CD4-positive, alpha-beta T cell (primary cell): ENCODE results near the gene C2orf49. TPM values are rescaled to one million over a fixed set of nuclear protein-coding genes. Genes with fewer than 3 reads are reported as not detected.

Source experiments
- ATAC-seq: fragments of 200-7000 bp; cut with Tn5 transposase; one replicate; pipeline ENCODE4 v1.10.0; 2022; ENCODE audit warnings: mild to moderate bottlenecking; ENCODE audit not compliant: poor library complexity
- CTCF ChIA-PET: fragments of 350-600 bp; sonication (Branson Sonifier 250); formaldehyde crosslinking; loops from one replicate; lab custom pipeline; 2021; ENCODE audit warnings: antibody characterized with exemption, inconsistent platforms; lab: Charles Lee
- POLR2A ChIA-PET: fragments of 350-600 bp; sonication (Branson Sonifier 250); formaldehyde crosslinking; loops from one replicate; lab custom pipeline; 2021; ENCODE audit warnings: antibody characterized with exemption, inconsistent platforms; lab: Charles Lee
- DNase-seq, 14 experiments: peaks; one replicate each; pipeline ENCODE4 v3.0.0-alpha.2; 2013 to 2020; ENCODE audit warnings: mixed read lengths in 2 of 14
- H3K27ac ChIP-seq, 2 donors: one replicate each; pipeline versions ENCODE4 v1.5.1 to v1.7.0; 2013; ENCODE audit warnings: low read length in 2 of 2, low read depth in 1 of 2, mild to moderate bottlenecking in 1 of 2
- H3K27me3 ChIP-seq, 2 experiments: 1 replicate in 1 of 2; 2 replicates in 1 of 2; pipeline versions ENCODE4 v1.6.1 to v1.7.0; 2013; ENCODE audit warnings: low read length in 2 of 2, control low read depth in 1 of 2, mild to moderate bottlenecking in 1 of 2, moderate library complexity in 1 of 2; ENCODE audit not compliant: insufficient read depth in 2 of 2, control insufficient read depth in 1 of 2
- H3K36me3 ChIP-seq: one replicate; pipeline ENCODE4 v1.6.1; 2013; ENCODE audit warnings: low read length, control low read depth; ENCODE audit not compliant: insufficient read depth
- H3K4me1 ChIP-seq: one replicate; pipeline ENCODE4 v1.6.1; 2013; ENCODE audit warnings: low read length, control low read depth; ENCODE audit not compliant: insufficient read depth
- H3K4me3 ChIP-seq: one replicate; pipeline ENCODE4 v1.5.1; 2013; ENCODE audit warnings: mild to moderate bottlenecking, low read length, moderate library complexity
- H3K9me3 ChIP-seq, 2 experiments: 1 replicate in 1 of 2; 2 replicates in 1 of 2; pipeline versions ENCODE4 v1.6.1 to v1.7.0; 2013; ENCODE audit warnings: low read length in 2 of 2, mild to moderate bottlenecking in 2 of 2, control low read depth in 1 of 2, moderate library complexity in 1 of 2; ENCODE audit not compliant: control insufficient read depth in 1 of 2, insufficient read depth in 1 of 2
- H3K27ac Mint-ChIP-seq: one replicate; pipeline ENCODE4 v1.8.0; 2020; ENCODE audit warnings: mixed read lengths
- H3K27me3 Mint-ChIP-seq: one replicate; pipeline ENCODE4 v1.8.0; 2021; ENCODE audit warnings: mixed read lengths
- H3K36me3 Mint-ChIP-seq: one replicate; pipeline ENCODE4 v1.8.0; 2021; ENCODE audit warnings: low read depth, mixed read lengths
- H3K4me1 Mint-ChIP-seq: one replicate; pipeline ENCODE4 v1.8.0; 2021; ENCODE audit warnings: low read depth, mixed read lengths
- H3K4me3 Mint-ChIP-seq: one replicate; pipeline ENCODE4 v1.8.0; 2020; ENCODE audit warnings: mild to moderate bottlenecking, mixed read lengths
- H3K9me3 Mint-ChIP-seq: one replicate; pipeline ENCODE4 v1.8.0; 2020; ENCODE audit warnings: mixed read lengths
- intact Hi-C, 2 experiments: fragments of 100-400 bp; cut with DNase I in 1 of 2; cut with micrococcal nuclease in 1 of 2; formaldehyde crosslinking; loops; one replicate each; pipeline versions ENCODE4 v1.15.1 to v1.9.0; 2023 to 2025; cut with DNase I, micrococcal nuclease
- total RNA-seq, 174 experiments: library from RNA in 2 of 174; stranded (reverse) in 2 of 174; gene quantifications; one replicate each; pipeline ENCODE4 v1.2.3 and lab custom pipeline; 2021 to 2026
- TF ChIP-seq, protein P1 (sequence below): fragments of 200-600 bp; IDR thresholded peaks from one replicate; pipeline ENCODE4 v1.8.0; 2022; ENCODE audit warnings: antibody characterized with exemption, mild to moderate bottlenecking

C2orf49 gene
- total RNA-seq, 2 experiments from 2014 or later: 28.8 to 29.4 TPM

DNA sequence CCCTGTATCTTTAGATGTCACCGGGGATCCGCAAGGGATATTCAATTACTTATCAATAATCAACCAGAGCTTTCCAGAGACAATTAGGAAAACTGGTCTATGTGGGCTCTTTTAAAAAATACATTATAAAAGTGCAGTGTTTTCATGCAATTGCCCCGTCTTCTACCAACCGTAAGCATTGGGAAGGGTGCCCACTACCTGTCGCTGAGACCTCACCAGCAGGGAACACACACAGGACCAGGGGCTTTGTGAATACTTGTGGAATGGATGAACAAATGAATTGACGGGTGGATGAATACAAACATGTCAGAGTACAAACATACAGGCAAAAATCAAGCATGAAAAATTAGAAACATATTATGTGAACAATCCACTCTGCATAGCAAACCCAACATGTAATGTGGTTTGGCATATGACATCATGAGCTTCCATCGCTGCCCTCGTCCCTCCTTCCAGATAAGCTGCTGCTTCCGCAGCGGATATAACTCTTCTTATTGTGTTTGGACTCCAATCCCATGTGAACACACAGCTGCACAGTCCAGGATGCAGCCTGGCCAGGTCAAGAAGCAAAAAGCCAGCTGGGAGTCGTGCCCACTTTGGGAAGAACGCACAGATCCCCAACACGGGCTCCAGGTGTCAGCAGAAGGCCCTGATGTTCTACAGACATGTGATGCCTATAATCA, 56.2 kb downstream of the C2orf49 start:
- H3K27ac Mint-ChIP-seq: no peak overlapping the region
- Histone ChIP-seq H3K27ac (no peak overlapping the region), H3K9me3 (no peaks in the 10 kb centered on the region), H3K27me3 (peaks cover 2 to 14% of the 10 kb centered on the region in 2 experiments), H3K36me3 (no peaks in the 10 kb centered on the region), H3K4me3 (no peak overlapping the region), H3K4me1 (peaks cover 5% of the 10 kb centered on the region)
- intact Hi-C loops: no loop called here
- H3K4me3 Mint-ChIP-seq: no peak overlapping the region
- H3K36me3 Mint-ChIP-seq: no peaks in the 10 kb centered on the region
- H3K27me3 Mint-ChIP-seq: peaks cover 10% of the 10 kb centered on the region
- no peaks in the 10 kb centered on the region for H3K9me3 Mint-ChIP-seq
- CTCF ChIA-PET: no interaction called here
- TF ChIP-seq, protein P1, sequence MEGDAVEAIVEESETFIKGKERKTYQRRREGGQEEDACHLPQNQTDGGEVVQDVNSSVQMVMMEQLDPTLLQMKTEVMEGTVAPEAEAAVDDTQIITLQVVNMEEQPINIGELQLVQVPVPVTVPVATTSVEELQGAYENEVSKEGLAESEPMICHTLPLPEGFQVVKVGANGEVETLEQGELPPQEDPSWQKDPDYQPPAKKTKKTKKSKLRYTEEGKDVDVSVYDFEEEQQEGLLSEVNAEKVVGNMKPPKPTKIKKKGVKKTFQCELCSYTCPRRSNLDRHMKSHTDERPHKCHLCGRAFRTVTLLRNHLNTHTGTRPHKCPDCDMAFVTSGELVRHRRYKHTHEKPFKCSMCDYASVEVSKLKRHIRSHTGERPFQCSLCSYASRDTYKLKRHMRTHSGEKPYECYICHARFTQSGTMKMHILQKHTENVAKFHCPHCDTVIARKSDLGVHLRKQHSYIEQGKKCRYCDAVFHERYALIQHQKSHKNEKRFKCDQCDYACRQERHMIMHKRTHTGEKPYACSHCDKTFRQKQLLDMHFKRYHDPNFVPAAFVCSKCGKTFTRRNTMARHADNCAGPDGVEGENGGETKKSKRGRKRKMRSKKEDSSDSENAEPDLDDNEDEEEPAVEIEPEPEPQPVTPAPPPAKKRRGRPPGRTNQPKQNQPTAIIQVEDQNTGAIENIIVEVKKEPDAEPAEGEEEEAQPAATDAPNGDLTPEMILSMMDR: no peak
- DNase-seq (no peak), ATAC-seq (no peak)
- H3K4me1 Mint-ChIP-seq: peaks cover 5% of the 10 kb centered on the region
- POLR2A ChIA-PET: no interaction called here

DNA sequence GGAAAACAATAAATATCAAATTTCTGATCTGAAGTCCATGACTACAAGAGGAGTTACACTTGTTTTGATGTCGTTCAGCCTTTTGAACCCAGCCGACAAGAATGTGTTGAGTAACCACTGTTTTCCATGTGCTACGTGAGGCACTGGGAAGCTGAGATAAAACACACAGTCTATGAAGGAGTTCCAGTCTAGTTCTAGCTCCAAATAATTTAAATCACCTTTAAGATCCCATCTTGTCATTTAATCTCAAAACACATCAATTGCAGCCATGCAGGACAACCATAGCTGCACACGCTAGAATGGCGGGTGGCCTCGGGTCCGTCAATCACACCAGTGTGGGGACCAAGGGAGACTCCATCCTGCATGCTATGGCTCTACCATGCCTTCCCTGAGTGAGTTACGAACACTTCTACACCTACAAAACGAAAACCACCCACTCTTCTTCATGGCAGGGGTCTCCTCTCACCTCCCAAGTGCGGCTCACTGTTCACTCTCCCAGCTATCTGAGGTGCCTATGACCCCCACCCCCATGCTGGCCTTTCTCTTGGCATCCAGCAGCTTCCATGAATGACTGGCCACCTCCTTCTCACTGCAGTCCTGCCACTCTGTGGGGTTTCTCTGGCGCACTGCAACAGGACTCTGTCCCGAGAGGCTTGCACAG, 57.7 kb downstream of the C2orf49 start:
- DNase-seq: no peak
- Histone ChIP-seq H3K9me3 (peaks cover 0 to 8% of the 10 kb centered on the region in 2 experiments), H3K4me3 (no peak overlapping the region), H3K27me3 (peaks cover 16 to 26% of the 10 kb centered on the region in 2 experiments), H3K4me1 (peaks cover 14% of the 10 kb centered on the region), H3K36me3 (no peaks in the 10 kb centered on the region), H3K27ac (no peak overlapping the region)
- Mint-ChIP-seq H3K4me3 (no peak overlapping the region), H3K4me1 (peaks cover 5% of the 10 kb centered on the region), H3K27me3 (peaks cover 17% of the 10 kb centered on the region), H3K27ac (no peak overlapping the region), H3K9me3 (no peaks in the 10 kb centered on the region), H3K36me3 (no peaks in the 10 kb centered on the region)
- intact Hi-C loops: no loop called here
- ATAC-seq: no peak
- POLR2A ChIA-PET: no interaction called here
- TF ChIP-seq, protein P1: no peak
- CTCF ChIA-PET: no interaction called here

DNA sequence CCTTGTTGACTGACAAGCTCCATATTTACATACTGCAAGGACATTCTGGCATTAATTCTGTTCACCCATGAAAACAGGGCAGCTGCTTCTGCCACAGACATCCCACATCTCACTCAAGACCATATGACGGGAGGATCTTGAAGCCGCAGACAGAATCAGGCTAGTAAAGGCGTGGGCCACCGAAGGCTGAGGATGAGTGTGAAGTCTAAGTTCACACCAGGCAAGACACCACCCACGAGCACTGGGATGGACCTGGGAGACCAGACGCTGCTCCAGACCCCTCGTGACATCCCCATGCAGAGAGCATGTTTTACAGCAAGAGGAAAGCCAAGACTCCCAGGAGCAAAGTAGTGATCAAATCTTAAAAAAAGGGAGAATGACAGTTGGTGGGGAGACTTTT, 58.4 kb downstream of the C2orf49 start:
- no peaks in the 10 kb centered on the region for H3K9me3 Mint-ChIP-seq
- intact Hi-C loops: no loop called here
- H3K9me3 ChIP-seq: peaks cover 0 to 8% of the 10 kb centered on the region in 2 experiments
- H3K36me3 Mint-ChIP-seq: no peaks in the 10 kb centered on the region
- no peak for ATAC-seq
- no peak overlapping the region for H3K4me3 ChIP-seq
- CTCF ChIA-PET: no interaction called here
- POLR2A ChIA-PET: no interaction called here
- H3K27me3 Mint-ChIP-seq: peaks cover 20% of the 10 kb centered on the region
- peaks cover 19 to 29% of the 10 kb centered on the region in 2 experiments for H3K27me3 ChIP-seq
- TF ChIP-seq, protein P1: no peak
- no peak for DNase-seq
- H3K4me3 Mint-ChIP-seq: peak overlapping the region; percentile 58
- no peak overlapping the region for H3K27ac ChIP-seq
- peaks cover 14% of the 10 kb centered on the region for H3K4me1 ChIP-seq
- H3K4me1 Mint-ChIP-seq: peaks cover 5% of the 10 kb centered on the region
- H3K27ac Mint-ChIP-seq: no peak overlapping the region
- no peaks in the 10 kb centered on the region for H3K36me3 ChIP-seq
